HEK293 (cell line): ENCODE data around the gene ACTN3.
"Not testable (repeated sequence)": the region's sequence is repeated elsewhere in the genome, so short reads cannot be mapped to it uniquely, and the experiment has no call there.

ENCODE experiments used
- CTCF ChIP-seq: fragments of 450-650 bp; formaldehyde crosslinking; IDR thresholded peaks from 2 replicates; pipeline ENCODE4 v1.5.1; 2016; ENCODE audit warnings: missing biosample characterization, missing genetic modification characterization
- GLI2 ChIP-seq: fragments of 450-650 bp; formaldehyde crosslinking; IDR thresholded peaks from 2 replicates; pipeline ENCODE4; 2017; ENCODE audit warnings: missing biosample characterization, missing genetic modification characterization, low read depth, borderline replicate concordance
- ZNF18 ChIP-seq: fragments of 450-650 bp; formaldehyde crosslinking; IDR thresholded peaks from 2 replicates; pipeline ENCODE4 v1.5.1; 2016; ENCODE audit warnings: missing biosample characterization, missing genetic modification characterization
- ZNF2 ChIP-seq: fragments of 450-650 bp; formaldehyde crosslinking; IDR thresholded peaks from 2 replicates; pipeline ENCODE4 v1.5.1; 2016; ENCODE audit warnings: missing biosample characterization, missing genetic modification characterization
- ZNF426 ChIP-seq: fragments of 450-650 bp; formaldehyde crosslinking; IDR thresholded peaks from 2 replicates; pipeline ENCODE4 v1.5.1; 2017; ENCODE audit warnings: missing biosample characterization, missing genetic modification characterization, mild to moderate bottlenecking, inconsistent platforms, moderate library complexity
- ZNF561 ChIP-seq: fragments of 450-650 bp; IDR thresholded peaks from 2 replicates; pipeline ENCODE4 v1.5.1; 2018; ENCODE audit warnings: missing biosample characterization, missing genetic modification characterization, borderline replicate concordance
- TF ChIP-seq, protein P1 (sequence below): fragments of 450-650 bp; formaldehyde crosslinking; IDR thresholded peaks from 2 replicates; pipeline ENCODE4 v1.5.1; 2017; ENCODE audit warnings: missing biosample characterization, missing genetic modification characterization
- TF ChIP-seq, protein P2 (sequence below): fragments of 450-650 bp; formaldehyde crosslinking; conservative IDR thresholded peaks from 2 replicates; pipeline ENCODE4 v1.5.1; 2016; ENCODE audit warnings: low read depth, missing biosample characterization, missing genetic modification characterization

GRCh38 chr11:66544952-66545351, 1.8 kb upstream of the ACTN3 start:
- TF ChIP-seq ZNF18 (tag by site-specific recombination); CTCF (tag by site-specific recombination); GLI2 (tag by site-specific recombination); ZNF561 (tag by site-specific recombination); ZNF426 (tag by site-specific recombination); ZNF2: not testable (repeated sequence)
- TF ChIP-seq, protein P1, sequence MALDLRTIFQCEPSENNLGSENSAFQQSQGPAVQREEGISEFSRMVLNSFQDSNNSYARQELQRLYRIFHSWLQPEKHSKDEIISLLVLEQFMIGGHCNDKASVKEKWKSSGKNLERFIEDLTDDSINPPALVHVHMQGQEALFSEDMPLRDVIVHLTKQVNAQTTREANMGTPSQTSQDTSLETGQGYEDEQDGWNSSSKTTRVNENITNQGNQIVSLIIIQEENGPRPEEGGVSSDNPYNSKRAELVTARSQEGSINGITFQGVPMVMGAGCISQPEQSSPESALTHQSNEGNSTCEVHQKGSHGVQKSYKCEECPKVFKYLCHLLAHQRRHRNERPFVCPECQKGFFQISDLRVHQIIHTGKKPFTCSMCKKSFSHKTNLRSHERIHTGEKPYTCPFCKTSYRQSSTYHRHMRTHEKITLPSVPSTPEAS (tag by site-specific recombination): not testable (repeated sequence)
- TF ChIP-seq, protein P2, sequence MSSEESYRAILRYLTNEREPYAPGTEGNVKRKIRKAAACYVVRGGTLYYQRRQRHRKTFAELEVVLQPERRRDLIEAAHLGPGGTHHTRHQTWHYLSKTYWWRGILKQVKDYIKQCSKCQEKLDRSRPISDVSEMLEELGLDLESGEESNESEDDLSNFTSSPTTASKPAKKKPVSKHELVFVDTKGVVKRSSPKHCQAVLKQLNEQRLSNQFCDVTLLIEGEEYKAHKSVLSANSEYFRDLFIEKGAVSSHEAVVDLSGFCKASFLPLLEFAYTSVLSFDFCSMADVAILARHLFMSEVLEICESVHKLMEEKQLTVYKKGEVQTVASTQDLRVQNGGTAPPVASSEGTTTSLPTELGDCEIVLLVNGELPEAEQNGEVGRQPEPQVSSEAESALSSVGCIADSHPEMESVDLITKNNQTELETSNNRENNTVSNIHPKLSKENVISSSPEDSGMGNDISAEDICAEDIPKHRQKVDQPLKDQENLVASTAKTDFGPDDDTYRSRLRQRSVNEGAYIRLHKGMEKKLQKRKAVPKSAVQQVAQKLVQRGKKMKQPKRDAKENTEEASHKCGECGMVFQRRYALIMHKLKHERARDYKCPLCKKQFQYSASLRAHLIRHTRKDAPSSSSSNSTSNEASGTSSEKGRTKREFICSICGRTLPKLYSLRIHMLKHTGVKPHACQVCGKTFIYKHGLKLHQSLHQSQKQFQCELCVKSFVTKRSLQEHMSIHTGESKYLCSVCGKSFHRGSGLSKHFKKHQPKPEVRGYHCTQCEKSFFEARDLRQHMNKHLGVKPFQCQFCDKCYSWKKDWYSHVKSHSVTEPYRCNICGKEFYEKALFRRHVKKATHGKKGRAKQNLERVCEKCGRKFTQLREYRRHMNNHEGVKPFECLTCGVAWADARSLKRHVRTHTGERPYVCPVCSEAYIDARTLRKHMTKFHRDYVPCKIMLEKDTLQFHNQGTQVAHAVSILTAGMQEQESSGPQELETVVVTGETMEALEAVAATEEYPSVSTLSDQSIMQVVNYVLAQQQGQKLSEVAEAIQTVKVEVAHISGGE (tag by site-specific recombination): not testable (repeated sequence)
